ENCODE measurements around the gene RNF128. TPM values are rescaled to one million over a fixed set of nuclear protein-coding genes. Genes with fewer than 3 reads are reported as not detected.

The RNF128 gene
- total RNA-seq, 3 donors from 2014 or later (not counting 1 experiment from before 2014, with no cell fraction given): not detected

DNA sequence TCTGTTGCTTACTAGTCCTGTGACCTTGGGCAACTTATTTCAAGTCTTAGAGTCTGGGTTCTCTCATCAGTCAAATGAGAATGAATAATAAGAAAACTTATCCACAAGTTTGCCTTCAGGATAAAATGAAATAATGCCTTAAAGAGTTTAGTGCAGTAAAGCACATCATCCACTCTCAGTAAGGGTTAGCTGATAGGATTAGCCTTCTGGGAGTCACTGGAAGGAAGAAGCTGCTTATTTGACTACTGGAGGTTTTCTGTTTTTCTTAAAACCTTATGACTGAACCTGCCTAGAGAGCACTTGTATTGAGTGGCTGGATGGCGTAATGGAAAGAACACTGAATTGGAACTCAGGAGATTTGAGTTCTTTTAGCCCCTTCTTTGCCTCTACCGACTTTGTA is 1.8 kb downstream of the RNF128 start:
- WGBS (ENCODE audit: insufficient coverage): 83% methylated on average over 1 of the region's 2 CpGs
- Histone ChIP-seq H3K4me1 (ENCODE audit: control insufficient read depth, insufficient read depth, low read length) (no peaks in the 10 kb centered on the region), H3K36me3 (ENCODE audit: control insufficient read depth, insufficient read depth, low read length) (no peaks in the 10 kb centered on the region), H3K9me3 (ENCODE audit: control insufficient read depth, insufficient read depth, low read length) (no peaks in the 10 kb centered on the region), H3K4me3 (ENCODE audit: low read length) (no peak overlapping the region), H3K27me3 (ENCODE audit: control insufficient read depth, insufficient read depth, low read length) (no peaks in the 10 kb centered on the region), H3K27ac (ENCODE audit: low read length) (no peak overlapping the region)
- H3K4me1 Mint-ChIP-seq: no peaks in the 10 kb centered on the region
- no peaks in the 10 kb centered on the region for H3K9me3 Mint-ChIP-seq
- TF ChIP-seq, protein P1, sequence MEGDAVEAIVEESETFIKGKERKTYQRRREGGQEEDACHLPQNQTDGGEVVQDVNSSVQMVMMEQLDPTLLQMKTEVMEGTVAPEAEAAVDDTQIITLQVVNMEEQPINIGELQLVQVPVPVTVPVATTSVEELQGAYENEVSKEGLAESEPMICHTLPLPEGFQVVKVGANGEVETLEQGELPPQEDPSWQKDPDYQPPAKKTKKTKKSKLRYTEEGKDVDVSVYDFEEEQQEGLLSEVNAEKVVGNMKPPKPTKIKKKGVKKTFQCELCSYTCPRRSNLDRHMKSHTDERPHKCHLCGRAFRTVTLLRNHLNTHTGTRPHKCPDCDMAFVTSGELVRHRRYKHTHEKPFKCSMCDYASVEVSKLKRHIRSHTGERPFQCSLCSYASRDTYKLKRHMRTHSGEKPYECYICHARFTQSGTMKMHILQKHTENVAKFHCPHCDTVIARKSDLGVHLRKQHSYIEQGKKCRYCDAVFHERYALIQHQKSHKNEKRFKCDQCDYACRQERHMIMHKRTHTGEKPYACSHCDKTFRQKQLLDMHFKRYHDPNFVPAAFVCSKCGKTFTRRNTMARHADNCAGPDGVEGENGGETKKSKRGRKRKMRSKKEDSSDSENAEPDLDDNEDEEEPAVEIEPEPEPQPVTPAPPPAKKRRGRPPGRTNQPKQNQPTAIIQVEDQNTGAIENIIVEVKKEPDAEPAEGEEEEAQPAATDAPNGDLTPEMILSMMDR (IDR thresholded peaks at IDR 0.05): no peak
- intact Hi-C loops (cut with micrococcal nuclease): no loop called here
- no peak overlapping the region for H3K27ac Mint-ChIP-seq
- no peaks in the 10 kb centered on the region for H3K36me3 Mint-ChIP-seq
- ATAC-seq (no peak), DNase-seq (no peak)
- H3K27me3 Mint-ChIP-seq (ENCODE audit: low read depth in 2 of 2): peaks cover 32 to 39% of the 10 kb centered on the region in 2 donors
- no peak overlapping the region for H3K4me3 Mint-ChIP-seq

DNA sequence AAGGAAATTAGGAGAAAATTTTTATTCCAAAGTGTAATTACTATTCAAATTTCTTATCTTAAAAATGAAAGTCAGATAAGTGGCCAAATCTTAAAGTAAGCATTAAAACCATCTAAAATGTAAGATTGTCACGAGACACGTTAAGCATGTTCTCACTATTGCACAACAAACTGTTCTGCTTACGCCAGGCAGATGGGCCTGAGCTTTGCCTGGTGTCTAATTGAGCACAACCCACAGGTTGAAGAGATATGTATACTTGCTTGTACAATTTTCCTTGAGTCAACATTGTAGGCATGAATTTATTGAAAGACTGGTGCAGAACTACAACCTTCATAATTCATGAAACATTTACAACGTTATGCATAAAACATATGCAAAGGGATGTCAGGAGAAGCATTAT is 3.9 kb downstream of the RNF128 start:
- Mint-ChIP-seq H3K9me3 (no peaks in the 10 kb centered on the region), H3K4me1 (no peaks in the 10 kb centered on the region), H3K27me3 (ENCODE audit: low read depth in 2 of 2) (peaks cover 19 to 23% of the 10 kb centered on the region in 2 donors), H3K4me3 (no peak overlapping the region), H3K27ac (no peak overlapping the region), H3K36me3 (no peaks in the 10 kb centered on the region)
- WGBS (ENCODE audit: insufficient coverage): 86% methylated on average over 3 of the region's 4 CpGs
- TF ChIP-seq, protein P1 (IDR thresholded peaks at IDR 0.05): no peak
- H3K27me3 ChIP-seq (ENCODE audit: control insufficient read depth, insufficient read depth, low read length): no peaks in the 10 kb centered on the region
- H3K4me1 ChIP-seq (ENCODE audit: control insufficient read depth, insufficient read depth, low read length): no peaks in the 10 kb centered on the region
- H3K36me3 ChIP-seq (ENCODE audit: control insufficient read depth, insufficient read depth, low read length): no peaks in the 10 kb centered on the region
- no peaks in the 10 kb centered on the region for H3K9me3 ChIP-seq (ENCODE audit: control insufficient read depth, insufficient read depth, low read length)
- no peak overlapping the region for H3K4me3 ChIP-seq (ENCODE audit: low read length)
- ATAC-seq: no peak
- intact Hi-C loops (cut with micrococcal nuclease): no loop called here
- DNase-seq: no peak
- no peak overlapping the region for H3K27ac ChIP-seq (ENCODE audit: low read length)

DNA sequence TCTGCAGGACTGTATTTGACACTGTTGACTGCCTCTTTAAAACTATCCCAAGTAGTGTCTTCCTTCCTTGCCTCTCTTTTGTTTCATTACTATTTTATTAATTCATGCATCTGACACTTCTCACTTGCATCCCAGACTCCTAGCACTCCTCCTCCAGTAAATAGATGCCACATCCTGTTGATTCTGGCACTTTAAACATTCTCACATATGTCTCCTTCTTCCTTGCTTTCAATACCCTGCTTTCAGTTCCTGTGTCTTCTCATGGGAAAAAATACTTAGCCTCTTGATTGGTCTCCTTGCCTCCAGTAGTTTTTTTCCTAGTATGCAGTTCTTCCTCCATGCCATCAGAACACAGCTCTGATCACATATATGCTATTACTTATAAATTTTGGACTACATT is 5.1 kb downstream of the RNF128 start:
- H3K27me3 ChIP-seq (ENCODE audit: control insufficient read depth, insufficient read depth, low read length): no peaks in the 10 kb centered on the region
- no peaks in the 10 kb centered on the region for H3K36me3 ChIP-seq (ENCODE audit: control insufficient read depth, insufficient read depth, low read length)
- Mint-ChIP-seq H3K4me3 (no peak overlapping the region), H3K27me3 (ENCODE audit: low read depth in 2 of 2) (peaks cover 15 to 27% of the 10 kb centered on the region in 2 donors), H3K36me3 (no peaks in the 10 kb centered on the region), H3K9me3 (no peaks in the 10 kb centered on the region), H3K4me1 (no peaks in the 10 kb centered on the region), H3K27ac (no peak overlapping the region)
- no peaks in the 10 kb centered on the region for H3K4me1 ChIP-seq (ENCODE audit: control insufficient read depth, insufficient read depth, low read length)
- no peak overlapping the region for H3K27ac ChIP-seq (ENCODE audit: low read length)
- H3K4me3 ChIP-seq (ENCODE audit: low read length): no peak overlapping the region
- intact Hi-C loops (cut with micrococcal nuclease): no loop called here
- H3K9me3 ChIP-seq (ENCODE audit: control insufficient read depth, insufficient read depth, low read length): no peaks in the 10 kb centered on the region
- no peak for DNase-seq
- TF ChIP-seq, protein P1 (IDR thresholded peaks at IDR 0.05): no peak
- no peak for ATAC-seq

DNA sequence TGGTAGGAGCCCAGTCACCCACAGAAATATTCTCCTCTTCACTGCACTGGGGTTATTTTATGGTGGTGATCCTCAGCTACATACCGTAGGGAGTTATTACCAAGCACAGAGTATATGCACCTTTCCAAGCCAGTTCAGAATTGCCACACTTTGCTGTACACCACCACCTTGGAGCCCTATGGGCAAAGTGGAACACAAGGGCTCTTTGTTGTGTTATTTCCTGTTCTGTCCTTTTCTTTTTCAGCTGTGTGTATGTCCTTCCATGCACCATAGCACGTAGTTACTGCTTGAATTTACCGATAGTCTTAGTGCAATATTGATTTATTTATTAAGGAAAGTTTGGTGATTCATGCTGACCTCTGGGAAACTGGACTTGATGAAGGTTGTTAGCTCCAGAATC is 8.3 kb downstream of the RNF128 start:
- 100% methylated on average over 1 of the region's 3 CpGs for WGBS (ENCODE audit: insufficient coverage)
- H3K4me3 ChIP-seq (ENCODE audit: low read length): no peak overlapping the region
- no peaks in the 10 kb centered on the region for H3K4me1 Mint-ChIP-seq
- no peak for DNase-seq
- TF ChIP-seq, protein P1 (IDR thresholded peaks at IDR 0.05): no peak
- no peak for ATAC-seq
- H3K27ac Mint-ChIP-seq: no peak overlapping the region
- H3K4me3 Mint-ChIP-seq: no peak overlapping the region
- H3K27me3 ChIP-seq (ENCODE audit: control insufficient read depth, insufficient read depth, low read length): no peaks in the 10 kb centered on the region
- intact Hi-C loops (cut with micrococcal nuclease): no loop called here
- no peaks in the 10 kb centered on the region for H3K36me3 ChIP-seq (ENCODE audit: control insufficient read depth, insufficient read depth, low read length)
- no peak overlapping the region for H3K27ac ChIP-seq (ENCODE audit: low read length)
- H3K27me3 Mint-ChIP-seq (ENCODE audit: low read depth in 2 of 2): peaks cover 10 to 30% of the 10 kb centered on the region in 2 donors
- H3K36me3 Mint-ChIP-seq: no peaks in the 10 kb centered on the region
- no peaks in the 10 kb centered on the region for H3K4me1 ChIP-seq (ENCODE audit: control insufficient read depth, insufficient read depth, low read length)
- no peaks in the 10 kb centered on the region for H3K9me3 Mint-ChIP-seq
- no peaks in the 10 kb centered on the region for H3K9me3 ChIP-seq (ENCODE audit: control insufficient read depth, insufficient read depth, low read length)
